Endometrial microvascular endothelial cells (primary cell): ENCODE measurements around the gene HMMR. TPM values are rescaled to one million over a fixed set of nuclear protein-coding genes. Genes with fewer than 3 reads are reported as not detected.

Experiments used
- total RNA-seq: library from RNA; depleted of rRNA; stranded (reverse); fragments of >200 nt; gene quantifications from one replicate; pipeline ENCODE4 v1.2.3, GENCODE V29; 2015; ENCODE audit errors: inconsistent ontology term

Gene HMMR
- total RNA-seq, 1 donor from 2014 or later, result 52.7 TPM

Other genes starting within 250 kb of the HMMR start
- gene CCNG1, start 23.0 kb upstream of the HMMR start, total RNA-seq, result 315 TPM
- 14.3 TPM for gene NUDCD2, start 530 bp upstream of the HMMR start, total RNA-seq
- 189 TPM for gene MAT2B, start 45.0 kb downstream of the HMMR start, total RNA-seq